ENCODE data around the gene UQCRFS1.

UQCRFS1 gene

GRCh38 chr19:29188289-29189032, 24.5 kb downstream of the UQCRFS1 start:
- no peak for TF ChIP-seq CTCF (IDR thresholded peaks at IDR 0.05; ENCODE audit: insufficient read depth, low read depth, low read length, missing control alignments)
- no peak for DNase-seq (ENCODE audit: low read depth)
- no peak overlapping the region for H3K4me3 ChIP-seq (ENCODE audit: low read depth, low read length)

- TF ChIP-seq CTCF (IDR thresholded peaks at IDR 0.05; ENCODE audit: insufficient read depth, low read depth, low read length, missing control alignments): no peak
- H3K4me3 ChIP-seq (ENCODE audit: low read depth, low read length): no peak overlapping the region
- DNase-seq (ENCODE audit: low read depth): no peak
Observed at GRCh38 chr19:29187676-29188075, 25.3 kb downstream of the UQCRFS1 start.

- DNase-seq (ENCODE audit: low read depth): no peak
- TF ChIP-seq CTCF (IDR thresholded peaks at IDR 0.05; ENCODE audit: insufficient read depth, low read depth, low read length, missing control alignments): no peak
- H3K4me3 ChIP-seq (ENCODE audit: low read depth, low read length): no peak overlapping the region
Observed at GRCh38 chr19:29185427-29185826, 27.5 kb downstream of the UQCRFS1 start.

GRCh38 chr19:29176981-29177754, 35.8 kb downstream of the UQCRFS1 start:
- no peak for DNase-seq (ENCODE audit: low read depth)
- no peak for TF ChIP-seq CTCF (IDR thresholded peaks at IDR 0.05; ENCODE audit: insufficient read depth, low read depth, low read length, missing control alignments)
- H3K4me3 ChIP-seq (ENCODE audit: low read depth, low read length): no peak overlapping the region

GRCh38 chr19:29173896-29174295, 39.1 kb downstream of the UQCRFS1 start:
- H3K4me3 ChIP-seq (ENCODE audit: low read depth, low read length): no peak overlapping the region
- DNase-seq (ENCODE audit: low read depth): no peak
- no peak for TF ChIP-seq CTCF (IDR thresholded peaks at IDR 0.05; ENCODE audit: insufficient read depth, low read depth, low read length, missing control alignments)

GRCh38 chr19:29172302-29172701, 40.6 kb downstream of the UQCRFS1 start:
- no peak overlapping the region for H3K4me3 ChIP-seq (ENCODE audit: low read depth, low read length)
- no peak for TF ChIP-seq CTCF (IDR thresholded peaks at IDR 0.05; ENCODE audit: insufficient read depth, low read depth, low read length, missing control alignments)

More at GRCh38 chr19:29172302-29172701, 40.6 kb downstream of the UQCRFS1 start:
- DNase-seq (ENCODE audit: low read depth): peak; percentile 40
